Right atrium auricular region (tissue), 2 donors: ENCODE measurements around the gene HMGCS2. TPM values are rescaled to one million over a fixed set of nuclear protein-coding genes. Genes with fewer than 3 reads are reported as not detected.
"Not testable (repeated sequence)": the region's sequence is repeated elsewhere in the genome, so short reads cannot be mapped to it uniquely, and the experiment has no call there.

Experiments used
- DNase-seq: peaks from one replicate; pipeline ENCODE4 v3.0.0-alpha.2; 2019; ENCODE audit warnings: low spot score
- H3K27ac ChIP-seq, 2 donors: fragments of 200-600 bp; sonication (generic); 1 replicate in 1 of 2; 2 replicates in 1 of 2; pipeline ENCODE4 v1.5.1; 2016 to 2019
- H3K27me3 ChIP-seq, 2 donors: fragments of 200-600 bp; sonication (generic); one replicate each; pipeline versions ENCODE4 v1.5.1 to v1.6.0; 2017 to 2019
- H3K36me3 ChIP-seq: fragments of 200-600 bp; sonication (generic); one replicate; pipeline ENCODE4 v1.5.1; 2016
- H3K4me1 ChIP-seq, 2 donors: fragments of 200-600 bp; sonication (generic); one replicate each; pipeline versions ENCODE4 v1.5.1 to v1.6.0; 2017 to 2019
- H3K4me3 ChIP-seq, 2 donors: fragments of 200-600 bp; sonication (generic); 1 replicate in 1 of 2; 2 replicates in 1 of 2; pipeline ENCODE4 v1.5.1; 2017 to 2019; ENCODE audit warnings: mild to moderate bottlenecking in 1 of 2, moderate library complexity in 1 of 2
- H3K9me3 ChIP-seq, 2 donors: fragments of 200-600 bp; sonication (generic); one replicate each; pipeline ENCODE4 v1.5.1; 2019
- total RNA-seq, 2 donors: library from RNA; depleted of rRNA; stranded (reverse); fragments of >200 nt; gene quantifications; one replicate each; pipeline ENCODE4 v1.1.0, GENCODE V29; 2016
- TF ChIP-seq, protein P1 (sequence below), 2 donors: fragments of 200-600 bp; sonication (generic); IDR thresholded peaks; one replicate each; pipeline ENCODE4 v1.5.1; 2019; ENCODE audit warnings: antibody characterized with exemption in 2 of 2

The HMGCS2 gene
- total RNA-seq, 2 donors from 2014 or later: 12.4 to 43.8 TPM

DNA sequence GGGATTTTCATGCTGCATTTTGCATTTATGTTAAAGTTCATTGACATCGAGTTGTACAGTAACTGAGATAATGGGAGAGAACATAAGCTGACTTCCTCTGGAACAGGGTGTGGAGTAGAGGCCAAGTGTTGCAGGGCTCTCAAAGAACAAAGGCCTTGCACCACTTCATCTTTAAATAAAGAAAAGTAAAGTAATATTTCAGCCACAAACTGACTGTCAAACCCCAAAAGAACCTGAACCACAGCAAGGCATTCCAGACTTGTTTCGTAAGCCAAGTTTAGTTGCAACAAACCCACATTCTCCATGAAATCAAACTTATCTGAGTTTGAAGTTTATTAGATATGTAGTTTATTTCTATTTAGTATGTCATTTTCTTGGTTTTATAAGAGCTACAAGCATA, 19.1 kb upstream of the HMGCS2 start:
- H3K9me3 ChIP-seq: no peaks in the 10 kb centered on the region
- DNase-seq: no peak
- no peaks in the 10 kb centered on the region for H3K4me1 ChIP-seq
- TF ChIP-seq, protein P1, sequence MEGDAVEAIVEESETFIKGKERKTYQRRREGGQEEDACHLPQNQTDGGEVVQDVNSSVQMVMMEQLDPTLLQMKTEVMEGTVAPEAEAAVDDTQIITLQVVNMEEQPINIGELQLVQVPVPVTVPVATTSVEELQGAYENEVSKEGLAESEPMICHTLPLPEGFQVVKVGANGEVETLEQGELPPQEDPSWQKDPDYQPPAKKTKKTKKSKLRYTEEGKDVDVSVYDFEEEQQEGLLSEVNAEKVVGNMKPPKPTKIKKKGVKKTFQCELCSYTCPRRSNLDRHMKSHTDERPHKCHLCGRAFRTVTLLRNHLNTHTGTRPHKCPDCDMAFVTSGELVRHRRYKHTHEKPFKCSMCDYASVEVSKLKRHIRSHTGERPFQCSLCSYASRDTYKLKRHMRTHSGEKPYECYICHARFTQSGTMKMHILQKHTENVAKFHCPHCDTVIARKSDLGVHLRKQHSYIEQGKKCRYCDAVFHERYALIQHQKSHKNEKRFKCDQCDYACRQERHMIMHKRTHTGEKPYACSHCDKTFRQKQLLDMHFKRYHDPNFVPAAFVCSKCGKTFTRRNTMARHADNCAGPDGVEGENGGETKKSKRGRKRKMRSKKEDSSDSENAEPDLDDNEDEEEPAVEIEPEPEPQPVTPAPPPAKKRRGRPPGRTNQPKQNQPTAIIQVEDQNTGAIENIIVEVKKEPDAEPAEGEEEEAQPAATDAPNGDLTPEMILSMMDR (IDR thresholded peaks at IDR 0.05): no peak
- no peak overlapping the region for H3K27ac ChIP-seq
- H3K4me3 ChIP-seq: no peak overlapping the region
- no peaks in the 10 kb centered on the region for H3K27me3 ChIP-seq
- no peaks in the 10 kb centered on the region for H3K36me3 ChIP-seq

DNA sequence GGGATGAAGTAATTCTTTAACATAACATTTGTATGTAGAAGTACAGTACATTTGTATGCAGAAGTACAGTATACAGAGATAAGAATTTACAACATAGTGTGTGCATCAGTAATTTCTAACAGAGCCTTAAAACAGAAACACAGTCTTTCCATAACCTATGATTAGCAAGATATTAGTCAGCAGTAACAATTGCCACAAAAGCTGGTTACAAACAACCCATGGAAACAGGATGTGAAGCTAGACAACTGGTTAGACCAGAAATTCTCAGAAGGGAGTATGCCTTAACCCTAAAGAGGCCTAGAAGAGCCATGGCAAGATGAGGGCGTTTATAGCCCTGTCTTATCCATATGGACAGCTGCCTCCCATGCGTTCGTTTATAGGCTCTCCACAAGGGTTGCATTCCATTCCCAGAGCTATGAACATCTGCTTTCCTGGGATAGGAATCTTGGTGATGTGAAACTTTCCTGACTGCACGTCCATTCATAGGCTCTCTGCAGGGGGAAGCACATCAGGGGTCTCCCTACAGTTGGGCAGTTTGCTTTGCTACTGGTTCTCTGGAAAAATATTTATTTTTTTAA, 17.9 kb upstream of the HMGCS2 start:
- H3K4me1 ChIP-seq, H3K4me3 ChIP-seq, H3K27me3 ChIP-seq, H3K27ac ChIP-seq, H3K36me3 ChIP-seq, H3K9me3 ChIP-seq, DNase-seq: not testable (repeated sequence)

DNA sequence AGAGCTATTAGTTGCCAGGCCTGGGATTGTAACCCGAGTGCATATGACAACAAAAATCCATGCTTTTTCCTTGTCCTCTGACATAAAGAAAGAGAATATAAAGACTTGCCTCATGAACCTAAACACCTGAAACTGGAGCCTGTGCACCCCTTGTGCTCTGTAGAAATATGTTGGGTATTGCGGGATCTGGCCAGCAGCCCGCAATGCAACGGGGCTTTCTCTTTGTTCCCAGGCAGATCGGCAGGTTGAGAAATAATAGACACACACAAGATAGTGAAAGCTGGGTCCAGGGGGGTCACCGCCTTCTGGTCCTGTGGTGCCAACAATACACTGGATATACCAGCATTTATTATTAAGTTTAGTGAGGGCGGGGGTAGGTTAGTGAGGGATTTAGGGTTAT, 17.3 kb upstream of the HMGCS2 start:
- not testable (repeated sequence) for H3K27ac ChIP-seq, H3K4me1 ChIP-seq, H3K36me3 ChIP-seq, DNase-seq, H3K27me3 ChIP-seq, H3K4me3 ChIP-seq, H3K9me3 ChIP-seq

DNA sequence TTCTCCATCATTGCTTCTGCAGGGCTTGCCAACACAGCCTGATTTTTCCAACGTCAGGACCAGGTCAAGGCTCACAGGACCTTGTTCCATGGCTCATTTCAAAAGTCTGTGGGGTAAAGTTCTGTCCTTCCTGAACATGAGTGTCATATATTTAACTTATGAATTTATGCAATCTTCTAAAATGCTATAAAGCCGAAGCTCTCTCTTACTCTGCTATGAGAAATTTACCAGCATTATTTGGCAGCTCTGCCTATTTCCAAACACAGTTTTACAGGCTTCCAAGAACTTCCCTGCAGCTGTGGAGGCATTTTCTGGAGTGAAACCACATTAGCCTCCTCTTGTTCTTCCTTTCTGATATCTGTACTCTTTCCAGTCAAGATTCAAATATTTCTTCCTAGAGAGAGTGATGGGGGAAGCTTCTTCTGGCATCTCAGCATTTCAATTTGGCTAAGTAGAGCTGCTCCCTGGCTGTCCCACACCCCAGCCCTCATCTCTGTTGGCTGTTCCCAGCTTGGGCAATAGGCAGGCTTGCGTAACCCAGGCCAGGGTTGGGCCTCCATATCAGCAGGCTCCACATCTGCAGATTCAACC, 15.6 kb upstream of the HMGCS2 start:
- no peaks in the 10 kb centered on the region for H3K27me3 ChIP-seq
- H3K36me3 ChIP-seq: no peaks in the 10 kb centered on the region
- no peaks in the 10 kb centered on the region for H3K9me3 ChIP-seq
- peak; percentile 76 for DNase-seq
- H3K4me3 ChIP-seq: no peak overlapping the region
- TF ChIP-seq, protein P1 (IDR thresholded peaks at IDR 0.05): no peak
- no peaks in the 10 kb centered on the region for H3K4me1 ChIP-seq
- H3K27ac ChIP-seq: no peak overlapping the region

DNA sequence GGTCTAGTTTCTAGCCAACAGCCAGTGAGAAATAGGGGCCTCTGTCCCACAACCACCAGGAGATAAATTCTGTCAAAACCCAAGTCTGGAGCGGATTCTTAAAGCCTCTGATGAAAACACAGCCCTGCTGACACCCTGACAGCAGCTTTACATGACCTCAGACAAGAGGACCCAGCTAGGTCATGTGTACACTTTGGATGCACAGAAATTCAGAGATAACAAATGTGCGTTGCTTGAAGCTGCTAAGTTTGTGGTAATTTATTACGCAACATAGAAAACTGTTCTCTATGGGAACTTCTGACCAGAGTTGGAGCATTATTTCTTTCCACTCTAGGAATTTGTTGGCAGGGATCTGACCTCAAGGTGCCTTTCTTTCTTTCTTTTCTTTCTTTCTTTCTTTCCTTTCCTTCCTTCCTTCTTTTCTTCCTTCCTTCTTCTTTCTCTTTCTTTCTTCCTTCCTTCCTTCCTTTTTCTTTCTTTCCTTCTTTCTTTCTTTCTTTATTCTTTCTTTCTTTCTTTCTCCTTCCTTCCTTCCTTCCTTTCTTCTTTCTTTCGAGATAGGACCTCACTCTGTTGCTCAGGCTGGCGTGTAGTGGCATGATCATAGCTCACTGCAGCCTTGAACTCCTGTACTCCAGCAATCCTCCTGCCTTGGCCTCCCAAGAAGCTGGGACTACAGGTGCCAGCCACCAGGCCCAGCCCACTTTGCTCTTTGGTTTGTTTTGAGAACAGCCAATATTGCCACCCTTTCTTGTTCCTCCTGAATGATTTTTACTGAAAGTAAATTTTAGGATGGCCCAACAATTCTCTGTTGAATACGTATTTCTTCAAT, 14.9 kb upstream of the HMGCS2 start:
- H3K27ac ChIP-seq: no peak overlapping the region
- no peak overlapping the region for H3K4me3 ChIP-seq
- H3K9me3 ChIP-seq: no peaks in the 10 kb centered on the region
- H3K27me3 ChIP-seq: no peaks in the 10 kb centered on the region
- H3K4me1 ChIP-seq: no peaks in the 10 kb centered on the region
- H3K36me3 ChIP-seq: no peaks in the 10 kb centered on the region
- TF ChIP-seq, protein P1 (IDR thresholded peaks at IDR 0.05): no peak
- DNase-seq: no peak

DNA sequence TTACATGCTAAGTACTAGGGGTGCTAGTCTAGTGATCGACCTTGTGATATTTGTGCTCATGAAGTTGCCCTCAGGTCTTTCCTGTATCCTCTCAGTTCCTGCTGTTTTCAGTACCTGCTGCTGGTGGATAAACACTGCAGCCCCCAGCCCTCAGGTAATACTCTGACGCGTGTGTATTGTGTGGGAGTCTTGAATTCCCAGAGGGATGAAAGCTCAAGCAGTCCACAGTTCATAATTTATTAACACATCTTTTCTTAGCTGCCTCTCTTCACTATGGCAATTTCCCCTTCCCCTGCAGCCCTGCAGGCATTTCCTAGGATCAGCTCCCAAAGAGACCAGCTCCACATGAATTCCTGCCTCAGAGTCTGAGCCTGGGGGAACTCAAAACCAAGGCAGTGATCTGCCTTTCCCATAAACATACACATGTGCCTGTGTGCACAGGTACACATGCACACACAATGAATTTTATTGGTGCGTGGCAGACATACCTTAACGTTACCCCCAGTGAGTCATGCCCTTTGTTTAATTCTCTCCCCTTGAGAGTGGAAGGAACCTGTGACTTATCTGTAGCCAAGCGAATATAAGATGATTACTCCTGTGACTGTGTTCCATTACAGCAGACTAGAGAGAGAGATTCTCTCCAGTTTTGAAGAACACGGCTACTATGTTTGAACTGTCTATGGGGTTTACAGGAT, 14.1 kb upstream of the HMGCS2 start:
- Histone ChIP-seq H3K4me1 (no peaks in the 10 kb centered on the region), H3K9me3 (no peaks in the 10 kb centered on the region), H3K4me3 (no peak overlapping the region), H3K27ac (no peak overlapping the region), H3K36me3 (no peaks in the 10 kb centered on the region), H3K27me3 (no peaks in the 10 kb centered on the region)
- TF ChIP-seq, protein P1 (IDR thresholded peaks at IDR 0.05): no peak
- DNase-seq: no peak
